Measurements from ENCODE around the gene NUDCD3.

- TF ChIP-seq CTCF (IDR thresholded peaks at IDR 0.05 in 8 of 11, conservative IDR thresholded peaks at IDR 0.05 in 3 of 11): no peak
- TF ChIP-seq POLR2AphosphoS5 (IDR thresholded peaks at IDR 0.05): no peak
- TF ChIP-seq POLR2A (IDR thresholded peaks at IDR 0.05): no peak
These were observed 116.3 kb downstream of the NUDCD3 start for GRCh38 chr7:44374007-44374763.
